Kidney epithelial cell (primary cell): ENCODE results near the gene MXD3. TPM values are rescaled to one million over a fixed set of nuclear protein-coding genes. Genes with fewer than 3 reads are reported as not detected.
A peak's percentile ranks its signal among the peaks of the same experiment; 100 is the strongest.

ENCODE experiments used
- DNase-seq: peaks from one replicate; pipeline ENCODE4 v3.0.0-alpha.2; 2010; ENCODE audit warnings: low read depth
- H3K27me3 ChIP-seq: 2 replicates; pipeline ENCODE4 v1.6.0; 2011; ENCODE audit warnings: low read length; ENCODE audit not compliant: control insufficient read depth, insufficient read depth
- H3K36me3 ChIP-seq: 2 replicates; pipeline ENCODE4 v1.5.1; 2011; ENCODE audit warnings: low read length; ENCODE audit not compliant: control insufficient read depth, insufficient read depth
- H3K4me3 ChIP-seq: 2 replicates; pipeline ENCODE4 v1.5.1; 2011; ENCODE audit warnings: low read depth, mild to moderate bottlenecking, control low read depth, low read length
- total RNA-seq: library from RNA; depleted of rRNA; stranded (reverse); fragments of >200 nt; gene quantifications from 2 replicates; pipeline ENCODE4 v1.2.3, GENCODE V29; 2015
- TF ChIP-seq, protein P1 (sequence below): IDR thresholded peaks from 2 replicates; pipeline ENCODE4 v1.5.1; 2011; ENCODE audit warnings: mild to moderate bottlenecking, moderate library complexity, low read length, control low read depth, inconsistent platforms; ENCODE audit not compliant: insufficient read depth, poor library complexity, severe bottlenecking

MXD3 gene
- total RNA-seq, 1 donor from 2014 or later, result 6.6 TPM

DNA sequence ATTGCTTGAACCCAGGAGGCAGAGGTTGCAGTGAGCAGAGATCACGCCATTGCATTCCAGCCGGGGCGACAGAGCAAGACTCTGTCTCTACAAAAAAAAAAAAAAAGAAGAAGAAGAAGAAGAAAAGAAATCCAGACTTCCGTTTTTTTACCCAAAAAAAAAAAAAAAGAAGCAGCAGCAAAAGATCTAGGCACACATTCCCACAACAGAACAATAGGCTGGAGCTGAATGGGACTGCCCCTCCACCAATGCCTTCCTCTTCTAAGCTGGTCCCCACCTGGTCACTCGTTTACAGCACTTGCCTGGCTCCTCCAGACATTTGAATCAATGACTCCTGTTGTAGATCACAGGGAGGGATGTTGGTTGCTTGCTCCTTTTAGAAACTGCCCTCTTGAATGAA lies 41.4 kb upstream of the MXD3 start:
- Histone ChIP-seq H3K36me3 (no peaks in the 10 kb centered on the region), H3K27me3 (peaks cover 2% of the 10 kb centered on the region), H3K4me3 (no peak overlapping the region)
- DNase-seq, result no peak
- TF ChIP-seq, protein P1, sequence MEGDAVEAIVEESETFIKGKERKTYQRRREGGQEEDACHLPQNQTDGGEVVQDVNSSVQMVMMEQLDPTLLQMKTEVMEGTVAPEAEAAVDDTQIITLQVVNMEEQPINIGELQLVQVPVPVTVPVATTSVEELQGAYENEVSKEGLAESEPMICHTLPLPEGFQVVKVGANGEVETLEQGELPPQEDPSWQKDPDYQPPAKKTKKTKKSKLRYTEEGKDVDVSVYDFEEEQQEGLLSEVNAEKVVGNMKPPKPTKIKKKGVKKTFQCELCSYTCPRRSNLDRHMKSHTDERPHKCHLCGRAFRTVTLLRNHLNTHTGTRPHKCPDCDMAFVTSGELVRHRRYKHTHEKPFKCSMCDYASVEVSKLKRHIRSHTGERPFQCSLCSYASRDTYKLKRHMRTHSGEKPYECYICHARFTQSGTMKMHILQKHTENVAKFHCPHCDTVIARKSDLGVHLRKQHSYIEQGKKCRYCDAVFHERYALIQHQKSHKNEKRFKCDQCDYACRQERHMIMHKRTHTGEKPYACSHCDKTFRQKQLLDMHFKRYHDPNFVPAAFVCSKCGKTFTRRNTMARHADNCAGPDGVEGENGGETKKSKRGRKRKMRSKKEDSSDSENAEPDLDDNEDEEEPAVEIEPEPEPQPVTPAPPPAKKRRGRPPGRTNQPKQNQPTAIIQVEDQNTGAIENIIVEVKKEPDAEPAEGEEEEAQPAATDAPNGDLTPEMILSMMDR, result no peak

DNA sequence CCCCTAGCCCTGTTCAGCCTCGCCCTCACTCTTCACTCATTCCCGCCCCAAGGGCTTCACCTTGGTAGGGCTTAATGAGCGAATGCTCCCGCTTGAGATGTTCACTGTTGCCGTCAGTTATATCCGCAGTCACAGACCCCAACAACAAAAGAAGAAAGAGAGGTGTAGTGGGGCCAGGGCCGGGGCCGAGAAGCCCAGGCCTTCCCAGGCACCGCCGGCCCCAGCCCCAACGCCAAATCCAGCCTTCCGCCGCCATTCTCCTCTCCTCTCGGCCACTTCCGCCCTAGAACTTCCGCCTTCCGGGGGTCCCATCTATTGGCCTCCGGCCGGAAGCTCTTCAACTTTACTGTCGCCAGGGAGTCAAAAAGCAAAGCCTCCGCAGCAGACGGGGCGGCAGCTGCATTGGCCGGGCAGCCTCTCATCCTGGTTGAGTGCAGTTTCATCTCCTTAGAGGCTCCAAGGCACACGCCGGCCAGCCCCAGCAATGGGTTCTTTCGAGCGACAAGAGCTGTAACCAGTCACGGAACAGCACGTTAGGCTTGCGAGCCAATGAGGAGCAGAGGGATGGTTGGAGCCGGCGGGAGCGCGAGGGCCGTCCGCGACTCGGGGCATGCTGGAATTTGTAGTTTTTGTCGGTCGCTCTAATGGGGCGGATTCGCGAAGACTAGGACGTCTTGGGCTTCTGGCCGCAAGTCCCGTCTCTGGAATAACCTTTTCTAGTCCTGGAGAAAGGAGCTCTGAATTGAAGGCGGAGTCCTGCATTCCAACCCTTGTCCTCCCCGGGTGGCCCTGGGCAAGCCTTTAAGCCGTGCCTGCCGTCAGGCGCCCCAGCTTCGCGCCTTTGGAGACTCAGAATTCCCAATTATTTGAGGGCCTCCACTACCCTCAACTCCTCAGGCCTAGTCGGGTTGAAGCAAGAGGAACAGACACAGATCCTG lies 40.0 kb upstream of the MXD3 start, which contains the start of gene LMAN2:
Gene LMAN2 (minus strand): TSS at position 277 of the 938 bp plus-strand sequence. CDS start 21 bp downstream, at position 256.
- peak within 1 kb of the TSS; percentile 85 for H3K4me3 ChIP-seq
- TF ChIP-seq, protein P1, result no peak
- H3K36me3 ChIP-seq, result no peaks in the 10 kb centered on the region
- DNase-seq, result peak; percentile 71
- H3K27me3 ChIP-seq, result no peaks in the 10 kb centered on the region

GRCh38 chr5:177350776-177351391 lies 39.2 kb upstream of the MXD3 start:
- H3K27me3 ChIP-seq, result no peaks in the 10 kb centered on the region
- no peak for DNase-seq
- TF ChIP-seq, protein P1, result no peak
- no peaks in the 10 kb centered on the region for H3K36me3 ChIP-seq
- peak overlapping the region; percentile 85 for H3K4me3 ChIP-seq

DNA sequence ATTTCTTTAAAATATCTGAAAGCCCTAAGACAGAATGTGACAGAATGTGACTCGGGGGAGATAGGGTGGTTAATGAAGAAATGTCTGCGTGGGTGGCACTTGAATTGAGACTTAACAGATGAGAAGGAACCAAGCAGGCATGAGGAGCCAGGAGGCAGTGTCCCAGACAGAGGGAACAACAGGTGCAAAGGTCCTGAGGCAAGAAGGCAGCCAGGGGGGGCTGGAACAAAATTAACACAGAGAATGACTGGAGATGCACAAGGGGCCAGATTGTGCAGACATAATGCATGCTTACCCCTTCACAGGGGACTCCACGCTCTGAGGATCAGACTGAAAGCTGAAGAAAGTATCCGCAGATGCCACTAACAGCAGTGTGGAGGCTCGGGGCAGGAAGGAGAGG lies 38.1 kb upstream of the MXD3 start:
- Histone ChIP-seq H3K27me3 (no peaks in the 10 kb centered on the region), H3K36me3 (no peaks in the 10 kb centered on the region), H3K4me3 (no peak overlapping the region)
- DNase-seq, result no peak
- TF ChIP-seq, protein P1, result no peak

DNA sequence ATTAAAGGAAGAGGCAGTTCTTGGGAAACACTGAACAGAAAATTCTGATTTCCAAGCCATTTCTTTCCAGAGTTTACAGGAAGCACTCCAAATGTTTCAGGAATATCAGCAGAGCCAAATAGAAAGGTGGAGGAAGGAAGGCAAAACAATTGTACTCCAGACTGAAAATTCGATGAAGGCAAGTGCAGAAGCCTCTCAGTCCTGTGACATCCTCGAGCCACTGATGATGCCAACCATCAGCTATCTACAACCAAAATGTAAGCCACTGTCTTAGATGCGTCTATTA lies 37.6 kb upstream of the MXD3 start:
- no peaks in the 10 kb centered on the region for H3K36me3 ChIP-seq

More for the DNA sequence above, 37.6 kb upstream of the MXD3 start:
- TF ChIP-seq, protein P1, result no peak
- H3K27me3 ChIP-seq, result no peaks in the 10 kb centered on the region
- no peak overlapping the region for H3K4me3 ChIP-seq
- DNase-seq, result no peak
